HG03097 (cell line): Measurements from ENCODE around the gene MACROD2.
A peak's percentile ranks its signal among the peaks of the same experiment; 100 is the strongest.
"Not testable (repeated sequence)": the region's sequence is repeated elsewhere in the genome, so short reads cannot be mapped to it uniquely, and the experiment has no call there.

Source experiments
- ATAC-seq: cut with Tn5 transposase; IDR thresholded peaks from one replicate; pipeline ENCODE4 v1.9.1; 2021; ENCODE audit not compliant: unreplicated experiment, low FRiP score

MACROD2 gene

DNA sequence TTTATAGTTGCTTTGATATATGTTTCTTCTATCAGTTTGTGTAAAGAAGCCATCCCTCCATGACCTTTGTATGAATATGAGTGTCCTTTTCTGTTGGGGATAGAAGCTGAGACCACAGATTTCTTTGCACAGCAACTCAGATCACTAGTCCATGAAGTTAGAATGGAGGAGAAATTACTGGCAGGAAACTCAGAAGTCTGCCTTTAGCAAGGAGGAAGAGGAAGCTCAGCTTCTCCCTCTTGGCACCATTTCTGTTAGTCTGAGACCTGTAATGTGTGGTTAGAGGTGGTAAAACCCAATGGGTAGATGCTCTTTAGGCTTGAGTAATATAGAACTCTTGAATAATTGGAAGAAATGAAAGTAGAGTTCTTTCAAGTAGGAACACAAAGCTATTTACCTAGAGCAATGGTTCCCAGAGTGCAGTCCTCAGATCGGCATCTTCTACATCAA is 1337.4 kb downstream of the MACROD2 start:
- ATAC-seq, result peak; percentile 85

DNA sequence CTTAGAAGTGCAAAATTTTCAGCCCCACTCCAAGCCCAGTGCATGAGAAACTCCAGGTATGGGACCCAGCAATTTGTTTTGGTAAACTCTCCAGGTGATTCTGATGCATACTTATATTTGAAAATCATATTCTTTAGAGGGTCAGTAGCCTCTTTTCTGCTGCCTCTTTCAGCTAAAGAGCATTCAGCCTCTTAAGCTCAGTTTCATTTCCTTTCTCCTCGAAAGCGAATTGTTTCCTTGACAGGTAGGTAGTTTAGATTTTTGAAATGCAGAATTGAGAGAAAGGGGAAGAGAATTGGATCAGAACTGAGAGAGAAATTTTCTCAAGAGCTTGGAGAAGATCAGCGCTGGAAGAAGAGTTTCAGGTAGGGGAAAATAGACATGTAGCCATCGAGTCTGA is 1337.9 kb downstream of the MACROD2 start:
- peak; percentile 44 for ATAC-seq

DNA sequence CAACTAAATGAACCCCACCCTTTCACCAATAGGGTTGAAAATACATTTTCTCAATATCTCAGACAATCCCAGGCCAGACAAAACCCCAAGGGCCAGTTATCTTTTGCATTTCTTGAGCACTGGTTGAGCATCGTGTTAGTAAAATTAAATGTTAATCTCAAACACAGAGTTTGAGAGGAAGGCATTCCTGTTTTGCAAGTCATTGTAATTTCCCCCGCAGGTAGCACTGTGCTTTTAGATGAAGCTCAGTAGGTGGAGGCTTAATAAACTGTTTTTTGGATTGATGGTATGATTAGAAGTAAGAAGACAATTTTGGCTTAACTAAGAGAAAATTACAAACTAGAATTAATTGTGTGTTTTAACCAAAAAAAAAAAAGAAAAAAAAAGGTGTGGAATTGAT is 1340.7 kb downstream of the MACROD2 start:
- no peak for ATAC-seq

DNA sequence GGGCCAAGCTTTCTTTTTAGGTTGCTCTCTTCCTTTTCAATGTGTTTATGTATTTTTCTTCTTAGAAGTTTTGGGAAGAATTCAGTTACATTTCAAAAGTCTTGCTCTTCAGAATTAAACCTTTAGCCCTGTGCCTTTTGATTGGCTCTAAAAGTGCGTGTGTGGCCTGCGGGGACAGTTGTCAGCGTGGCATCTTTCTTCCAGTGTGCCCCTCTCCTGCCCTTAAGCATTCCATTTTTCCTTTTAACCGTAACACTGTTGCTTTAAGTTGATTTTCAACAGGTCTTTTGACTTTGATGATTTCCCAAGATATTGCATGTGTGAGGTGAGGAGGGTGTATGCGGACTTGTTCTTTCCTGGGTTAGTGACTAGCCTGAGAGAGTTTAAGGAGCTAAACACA is 1341.2 kb downstream of the MACROD2 start:
- no peak for ATAC-seq

DNA sequence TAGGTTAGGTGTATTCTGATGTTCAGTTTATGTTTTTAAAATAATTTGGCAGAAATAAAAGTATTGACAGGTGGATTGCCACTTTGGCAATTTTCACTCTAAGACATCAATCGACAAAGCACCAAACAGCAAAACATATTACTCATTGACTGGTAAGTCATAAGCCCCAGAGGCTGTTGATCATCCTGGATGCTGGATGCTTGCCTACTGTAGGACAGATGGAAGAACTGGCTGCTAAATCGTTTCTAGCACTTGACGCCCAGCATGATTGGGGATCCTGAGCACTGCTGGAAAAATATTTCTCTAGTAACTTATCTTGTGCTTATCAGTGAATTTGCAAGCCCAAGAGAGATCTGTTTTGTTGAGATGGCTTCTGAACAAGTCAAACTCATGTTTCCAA is 1343.9 kb downstream of the MACROD2 start:
- ATAC-seq, result no peak

DNA sequence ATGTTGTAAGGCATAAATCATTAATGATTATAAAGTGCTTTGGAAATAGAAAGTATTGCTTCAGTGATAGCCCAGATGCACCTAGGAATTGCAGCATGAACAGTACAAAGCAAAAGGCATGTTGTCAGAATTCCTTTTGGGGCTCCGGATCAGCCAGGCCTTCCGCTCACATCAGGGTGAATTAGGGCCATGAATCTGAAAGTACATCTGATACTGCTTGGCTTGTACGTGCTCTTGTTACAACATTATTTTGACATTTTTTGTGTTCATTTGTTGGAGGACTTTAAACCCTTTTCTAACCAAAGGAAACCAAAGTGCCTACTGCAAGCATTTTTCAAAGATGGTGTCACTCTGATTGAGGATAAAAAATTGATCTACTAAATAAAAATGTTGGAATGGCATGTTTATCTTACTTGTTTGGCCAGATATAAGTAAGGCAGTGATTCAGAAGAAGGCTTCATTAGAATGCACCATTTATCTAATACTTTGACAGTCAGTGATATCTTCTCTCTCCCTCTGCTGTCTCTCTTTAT is 1347.7 kb downstream of the MACROD2 start:
- no peak for ATAC-seq

DNA sequence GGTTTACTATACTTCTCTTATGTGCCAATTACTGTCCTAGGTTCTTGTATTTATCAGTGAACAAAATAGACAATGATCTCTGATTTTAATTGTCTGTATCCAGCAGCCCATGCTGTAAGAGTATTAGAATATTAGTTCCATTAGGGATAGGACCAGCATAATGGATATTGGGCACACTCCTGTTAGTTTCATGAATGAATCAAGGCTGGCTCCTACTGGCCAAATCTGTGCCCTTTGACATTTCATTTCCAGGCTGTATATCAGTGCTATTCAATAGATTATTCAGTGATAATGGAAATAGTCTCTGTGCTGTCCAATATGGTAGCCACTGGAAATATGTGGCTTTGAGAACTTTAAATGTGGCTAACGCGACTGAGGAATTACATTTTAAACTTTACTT is 1350.0 kb downstream of the MACROD2 start:
- ATAC-seq, result no peak

DNA sequence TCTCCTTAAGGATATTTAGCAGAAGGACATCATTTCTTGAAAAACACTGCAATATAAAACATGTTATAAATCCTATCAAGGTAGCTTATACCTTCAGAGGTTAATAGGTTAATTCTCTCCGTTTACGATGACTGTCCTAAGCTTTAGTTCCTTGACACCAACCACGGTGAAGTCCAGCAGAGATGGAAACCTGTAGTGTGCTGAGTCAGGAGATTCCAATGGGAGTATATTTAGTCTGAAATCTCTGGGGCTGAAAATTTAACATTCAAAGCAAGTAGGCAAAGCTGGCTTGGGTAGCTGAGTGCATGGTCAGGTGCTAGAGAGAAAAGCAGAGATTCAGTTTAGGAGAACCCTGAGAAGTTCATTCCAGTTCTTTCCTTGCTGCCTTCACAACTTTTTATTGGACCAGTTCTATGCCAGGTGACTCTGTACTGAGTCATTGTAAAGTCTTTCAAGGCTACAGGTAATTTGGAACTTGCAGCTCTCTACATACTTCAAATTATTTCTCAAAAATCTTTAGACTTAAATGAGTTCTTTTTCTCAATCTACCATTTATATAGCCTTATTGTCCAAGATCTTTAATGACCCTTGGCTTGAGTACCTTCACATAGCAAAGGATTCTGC is 1351.5 kb downstream of the MACROD2 start:
- ATAC-seq, result no peak

DNA sequence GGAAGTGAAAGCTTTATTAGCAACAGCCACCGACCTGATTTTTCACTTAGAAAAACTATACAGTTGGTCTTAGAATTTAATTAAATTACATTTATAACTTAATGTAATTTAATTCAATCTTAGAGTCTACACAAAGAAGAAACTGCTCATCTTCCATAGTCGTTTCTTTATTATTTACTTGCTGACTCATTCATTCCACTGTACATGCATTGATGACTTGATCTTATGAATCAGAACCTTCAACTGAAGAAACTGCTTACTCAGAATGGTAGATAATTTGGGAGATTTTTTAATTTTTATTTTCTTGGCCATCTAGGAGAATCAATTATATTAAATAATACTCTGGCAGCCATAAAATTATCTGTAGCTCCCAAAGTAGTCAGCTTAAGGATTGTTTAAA is 1363.7 kb downstream of the MACROD2 start:
- ATAC-seq, result no peak

DNA sequence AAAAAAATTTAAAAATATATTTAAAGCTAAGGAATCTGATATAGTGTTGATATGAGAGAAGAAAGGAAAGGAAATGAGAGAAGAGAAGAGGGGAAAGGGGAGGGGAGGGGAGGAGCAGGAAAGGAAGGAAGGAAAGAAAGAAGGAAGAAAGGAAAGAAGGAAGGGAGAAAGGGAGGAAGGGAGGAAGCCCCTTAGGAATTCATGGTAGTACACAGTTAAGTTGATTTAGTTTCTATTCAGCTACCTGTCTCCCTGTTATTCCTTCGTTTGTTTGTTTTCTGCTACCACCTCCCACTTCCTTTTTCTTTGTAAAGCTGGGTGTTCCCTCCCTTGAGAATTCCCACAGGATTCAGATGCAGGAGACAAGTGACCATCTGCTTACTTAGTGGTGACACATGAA is 1367.5 kb downstream of the MACROD2 start:
- ATAC-seq, result no peak

DNA sequence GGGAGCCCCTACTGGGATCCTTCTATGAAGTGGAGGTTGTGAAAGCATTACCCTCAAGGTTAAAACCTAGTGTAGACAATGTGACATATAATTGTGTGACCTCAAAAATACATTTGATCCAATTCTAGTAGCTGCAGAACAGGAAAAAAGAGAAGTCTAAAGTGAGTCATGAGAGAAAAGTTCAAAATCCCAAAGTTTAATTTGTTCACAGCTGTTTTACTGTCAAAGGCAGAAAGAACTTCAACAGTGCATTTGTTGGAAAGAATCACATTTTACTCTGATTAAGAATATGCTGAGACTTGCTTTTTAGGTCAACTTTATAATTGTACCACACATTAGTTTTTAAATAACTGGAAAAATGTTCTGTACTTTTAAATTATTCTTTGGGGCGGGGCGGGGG is 1369.5 kb downstream of the MACROD2 start:
- no peak for ATAC-seq

DNA sequence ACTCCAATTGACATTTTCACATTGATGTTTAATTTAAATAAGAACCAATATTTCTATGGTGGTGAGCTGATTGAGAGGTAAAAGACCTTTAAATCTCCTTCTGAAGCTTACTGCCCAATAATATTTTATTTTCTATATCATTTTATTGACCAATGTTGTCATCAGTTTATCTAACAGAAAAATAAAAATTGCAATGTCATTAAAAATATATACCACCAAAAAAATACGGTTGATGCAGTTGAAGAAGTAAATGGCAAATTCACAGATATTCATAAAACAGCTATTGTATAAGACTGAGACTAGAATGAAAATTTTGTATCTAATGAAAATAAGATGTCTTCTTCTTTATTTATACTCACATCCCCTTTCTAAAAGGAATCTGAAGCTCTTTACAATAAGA is 1375.1 kb downstream of the MACROD2 start:
- ATAC-seq, result no peak

DNA sequence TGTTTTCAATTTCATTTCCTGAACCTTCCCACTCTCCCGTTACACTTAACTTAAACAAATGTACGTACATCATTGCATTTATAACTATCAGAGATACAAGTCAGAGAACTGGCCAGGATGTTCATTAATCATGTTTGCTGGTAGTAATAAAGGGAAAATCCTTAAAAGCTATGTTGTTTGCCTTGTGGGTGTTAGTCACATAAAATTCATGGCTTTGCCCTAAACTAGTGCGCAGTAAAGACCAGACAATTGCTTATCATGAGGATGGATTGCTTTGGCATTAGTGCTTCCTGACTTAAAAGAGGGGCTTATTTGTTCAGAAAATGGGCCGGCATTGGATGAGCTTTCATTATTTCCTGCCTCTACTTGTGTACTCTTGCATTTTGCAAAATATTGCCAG is 1379.4 kb downstream of the MACROD2 start:
- no peak for ATAC-seq

DNA sequence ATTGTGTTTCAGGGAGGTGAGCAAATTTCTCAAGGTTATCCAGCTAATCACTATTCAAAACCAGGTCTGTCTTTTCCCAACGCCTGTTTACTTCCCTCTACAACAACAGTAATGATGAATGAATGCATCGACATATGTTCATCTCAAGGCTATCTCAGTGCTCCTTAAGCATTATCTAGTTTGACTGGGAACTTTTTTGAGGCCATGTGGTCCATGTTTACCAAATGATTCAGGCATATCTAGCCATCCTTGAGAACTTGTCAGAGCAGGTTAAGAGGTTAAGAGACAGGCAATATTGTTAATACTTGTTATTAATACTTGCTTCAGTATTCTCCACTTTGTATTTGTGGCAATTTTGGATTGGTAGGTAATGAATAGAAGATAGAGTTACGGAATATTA is 1380.5 kb downstream of the MACROD2 start:
- no peak for ATAC-seq

DNA sequence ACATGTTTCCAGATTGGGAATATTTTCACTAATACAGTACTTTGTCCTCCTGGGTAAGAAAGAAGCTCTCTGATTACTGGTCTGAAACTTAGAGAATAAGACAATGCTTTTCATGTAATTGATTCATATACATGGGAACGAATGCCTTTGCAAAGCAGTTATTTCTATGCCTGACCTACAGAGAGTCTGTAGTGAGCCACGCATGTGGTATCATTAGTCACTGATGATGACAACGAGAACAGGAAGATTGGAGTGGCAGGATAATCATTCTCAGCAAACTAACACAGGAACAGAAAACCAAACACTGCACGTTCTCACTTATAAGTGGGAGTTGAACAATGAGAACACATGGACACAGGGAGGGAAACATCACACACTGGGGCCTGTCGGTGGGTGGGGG is 1382.3 kb downstream of the MACROD2 start:
- not testable (repeated sequence) for ATAC-seq

DNA sequence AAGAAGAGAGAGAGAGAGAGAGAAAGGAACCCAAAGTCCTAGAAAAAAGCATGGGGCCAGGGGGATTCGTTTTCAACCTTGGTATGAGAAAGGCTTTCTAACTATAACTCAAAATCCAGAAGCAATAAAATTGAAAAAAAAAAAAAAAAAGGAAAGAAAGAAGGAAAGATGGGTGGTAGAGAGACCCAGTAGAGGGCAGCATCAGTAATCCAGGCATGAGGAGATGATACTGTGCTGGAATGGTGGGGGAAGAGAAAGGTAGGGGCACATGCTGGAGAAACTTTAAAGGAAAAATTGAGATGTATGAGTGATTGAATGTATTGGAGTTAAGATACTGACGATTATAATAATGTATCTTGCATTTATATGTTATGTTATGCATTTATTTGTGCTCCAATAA is 1382.8 kb downstream of the MACROD2 start:
- ATAC-seq, result no peak

DNA sequence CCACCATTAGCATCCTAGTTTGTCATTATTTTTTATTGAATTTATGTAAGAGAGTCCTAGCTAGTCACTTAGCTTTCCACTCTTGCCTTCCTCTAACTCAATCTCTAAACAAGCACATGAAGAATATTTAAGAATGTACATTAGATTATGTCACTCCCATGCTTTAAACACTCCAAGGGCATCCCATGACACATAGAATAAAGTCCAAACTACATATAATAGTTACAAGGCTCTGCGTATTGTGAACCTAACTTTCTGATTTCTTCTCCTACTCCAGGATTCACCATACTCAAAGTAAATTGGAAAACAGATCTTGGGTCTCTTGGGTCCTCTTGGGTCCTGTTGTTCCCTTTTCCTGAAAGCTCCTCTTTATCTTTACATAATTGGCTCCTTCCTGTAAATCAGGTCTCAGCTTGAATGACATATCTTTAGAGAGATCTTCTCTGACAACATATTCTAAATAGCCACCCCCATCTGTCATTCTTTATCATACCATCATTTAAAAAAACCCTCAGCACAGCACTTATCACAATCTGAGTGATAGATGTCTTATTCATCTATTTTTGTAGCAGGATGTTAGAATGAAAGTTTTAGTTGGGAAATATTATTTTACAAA is 1384.5 kb downstream of the MACROD2 start:
- ATAC-seq, result no peak

DNA sequence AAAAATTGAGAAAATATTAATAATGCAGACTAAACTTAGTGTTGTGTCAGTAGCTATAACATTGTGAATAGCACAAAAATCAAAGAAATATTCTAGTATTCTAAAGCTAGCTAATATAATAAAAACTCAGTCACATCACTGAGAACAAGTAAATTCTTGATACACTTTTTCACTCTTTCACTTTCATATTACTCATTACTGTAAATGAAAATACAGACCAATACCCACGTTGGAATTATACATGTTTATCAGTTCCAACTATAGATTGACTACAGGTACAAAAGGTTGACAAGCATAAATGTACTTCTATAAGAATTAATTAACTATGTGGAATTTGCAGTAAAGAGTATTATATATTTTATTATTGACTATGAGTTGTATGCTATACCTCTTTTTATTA is 1385.5 kb downstream of the MACROD2 start:
- no peak for ATAC-seq

DNA sequence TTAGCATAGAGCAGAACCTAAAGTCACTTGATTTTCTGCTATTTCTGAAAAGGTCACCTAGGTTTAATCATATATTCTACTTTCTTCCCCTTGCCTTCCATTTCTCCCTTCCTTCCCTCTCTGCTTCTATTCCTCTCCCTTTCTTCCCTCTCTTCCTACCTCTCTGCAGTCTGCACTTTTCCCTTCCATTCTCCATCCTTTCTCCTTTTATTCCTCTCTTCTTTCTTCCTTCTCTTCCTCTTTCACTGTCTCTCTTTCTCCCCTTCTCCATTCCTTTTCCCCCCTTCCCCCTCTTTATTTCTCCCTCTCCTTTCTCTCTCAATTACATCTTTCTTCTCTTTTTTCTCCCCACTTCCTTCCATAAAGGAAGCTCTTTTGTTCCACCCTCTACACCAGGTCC is 1391.9 kb downstream of the MACROD2 start:
- ATAC-seq, result no peak

DNA sequence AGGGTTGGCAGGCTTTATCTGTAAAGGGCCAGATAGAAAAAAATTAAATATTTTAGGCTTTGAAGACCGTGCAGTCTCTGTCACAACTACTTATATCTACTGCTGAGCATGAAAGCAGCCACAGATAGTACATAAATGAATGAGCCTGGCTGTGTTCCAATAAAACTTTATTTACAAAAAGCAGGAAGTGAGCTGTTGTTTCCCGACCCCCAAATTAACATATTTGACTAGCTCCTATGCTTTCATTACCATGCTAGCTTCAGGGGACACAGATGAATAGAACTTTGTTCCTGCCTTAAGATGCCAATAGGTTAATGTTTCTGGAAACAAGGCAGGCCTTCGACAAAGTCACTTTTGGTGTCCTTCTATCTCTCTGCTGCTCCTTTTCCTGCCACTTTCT is 1400.1 kb downstream of the MACROD2 start:
- ATAC-seq, result no peak

DNA sequence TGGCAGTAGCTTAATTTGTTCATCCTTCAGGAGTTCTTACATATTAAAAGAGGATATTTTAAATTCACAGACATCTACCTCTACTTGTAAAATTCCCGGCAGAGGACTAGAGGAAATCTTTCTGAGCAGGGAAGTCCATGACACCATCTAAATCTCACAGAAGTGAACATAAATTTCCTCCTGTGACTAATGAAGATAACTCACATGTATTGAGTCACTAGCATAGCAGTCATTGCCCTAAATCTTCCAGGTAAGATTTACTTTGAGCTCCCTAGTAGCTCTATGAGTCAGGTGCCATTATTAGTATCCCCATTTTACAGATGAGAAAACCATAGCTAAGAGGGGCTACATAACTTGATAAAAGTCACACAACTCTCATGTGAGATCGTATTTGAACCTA is 1400.7 kb downstream of the MACROD2 start:
- no peak for ATAC-seq

DNA sequence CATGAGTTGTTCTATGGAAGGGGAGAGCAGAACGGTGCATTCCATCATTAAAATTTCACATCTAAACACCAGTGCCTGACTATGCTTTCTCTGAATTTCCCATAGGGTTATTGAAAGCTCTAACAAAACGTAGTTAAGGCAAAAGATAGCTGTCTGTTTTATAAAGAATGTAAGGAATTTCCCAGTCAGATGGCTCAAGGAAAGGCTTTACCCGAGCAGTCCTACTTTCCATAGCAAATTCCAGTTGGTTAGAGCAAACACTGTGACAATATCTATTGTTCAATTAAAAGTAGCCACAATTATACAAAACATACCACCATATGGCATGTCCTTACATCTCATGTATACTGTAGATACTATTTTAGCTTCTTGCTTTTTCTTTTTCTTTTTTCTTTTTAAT is 1401.6 kb downstream of the MACROD2 start:
- no peak for ATAC-seq
